T-helper 2 cell treated with Interferon-gamma antibody and Interleukin-4, amounts not matched to agents 5 μg/mL and 100 μg/mL, for 36 hours (primary cell): Measurements from ENCODE around the gene INAFM1.

Experiments used
- DNase-seq: peaks from one replicate; pipeline ENCODE4 v3.0.0; 2021; ENCODE audit warnings: low spot score
- H3K27ac Mint-ChIP-seq: one replicate; pipeline ENCODE4 v1.8.0; 2021; ENCODE audit warnings: mild to moderate bottlenecking, mixed read lengths
- H3K27me3 Mint-ChIP-seq: one replicate; pipeline ENCODE4 v1.8.0; 2021; ENCODE audit warnings: low read depth, mixed read lengths
- H3K36me3 Mint-ChIP-seq: one replicate; pipeline ENCODE4 v1.8.0; 2021; ENCODE audit warnings: low read depth, mixed read lengths
- H3K4me1 Mint-ChIP-seq: one replicate; pipeline ENCODE4 v1.8.0; 2021; ENCODE audit warnings: low read depth, mixed read lengths
- H3K4me3 Mint-ChIP-seq: one replicate; pipeline ENCODE4 v1.8.0; 2022; ENCODE audit warnings: mild to moderate bottlenecking, moderate library complexity, mixed read lengths
- H3K9me3 Mint-ChIP-seq: one replicate; pipeline ENCODE4 v1.8.0; 2021; ENCODE audit warnings: mixed read lengths

The INAFM1 gene

GRCh38 chr19:47319923-47320871 lies 45.5 kb downstream of the INAFM1 start:
- no peaks in the 10 kb centered on the region for H3K36me3 Mint-ChIP-seq
- no peaks in the 10 kb centered on the region for H3K9me3 Mint-ChIP-seq
- DNase-seq: no peak
- H3K4me1 Mint-ChIP-seq: peaks cover 2% of the 10 kb centered on the region
- H3K27ac Mint-ChIP-seq: no peak overlapping the region
- no peak overlapping the region for H3K4me3 Mint-ChIP-seq
- H3K27me3 Mint-ChIP-seq: peaks cover 7% of the 10 kb centered on the region

GRCh38 chr19:47321630-47322029 lies 46.9 kb downstream of the INAFM1 start:
- Mint-ChIP-seq H3K27me3 (peaks cover 9% of the 10 kb centered on the region), H3K27ac (no peak overlapping the region), H3K9me3 (no peaks in the 10 kb centered on the region), H3K4me3 (no peak overlapping the region), H3K4me1 (peaks cover 2% of the 10 kb centered on the region), H3K36me3 (no peaks in the 10 kb centered on the region)
- no peak for DNase-seq

- H3K27me3 Mint-ChIP-seq: peaks cover 9% of the 10 kb centered on the region
Measured at GRCh38 chr19:47322058-47322457, 47.4 kb downstream of the INAFM1 start.

DNA sequence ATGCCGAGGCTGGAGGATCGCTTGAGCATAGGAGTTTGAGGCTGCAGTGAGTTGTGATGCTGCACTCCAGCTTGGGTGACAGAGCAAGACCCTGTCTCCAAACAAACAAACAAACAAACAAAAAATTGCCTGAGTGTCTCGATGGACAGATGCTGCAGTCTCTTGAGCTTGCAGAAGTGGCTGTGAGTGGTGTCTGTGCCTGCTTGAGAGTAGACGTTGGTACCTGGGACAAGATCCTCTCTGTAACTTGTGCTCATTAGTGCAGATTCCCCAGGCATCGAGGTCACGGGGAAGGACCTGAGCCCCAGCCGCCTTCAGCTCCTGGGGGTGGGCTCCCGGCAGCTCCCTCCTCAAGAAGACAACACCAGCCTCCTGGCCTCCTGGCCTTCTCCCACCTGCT lies 48.7 kb downstream of the INAFM1 start:
- Mint-ChIP-seq H3K4me3 (no peak overlapping the region), H3K27ac (no peak overlapping the region), H3K36me3 (no peaks in the 10 kb centered on the region), H3K27me3 (peaks cover 9% of the 10 kb centered on the region), H3K9me3 (no peaks in the 10 kb centered on the region), H3K4me1 (peaks cover 2% of the 10 kb centered on the region)
- no peak for DNase-seq

More at GRCh38 chr19:47322058-47322457, 47.4 kb downstream of the INAFM1 start:
- Mint-ChIP-seq H3K27ac (no peak overlapping the region), H3K9me3 (no peaks in the 10 kb centered on the region), H3K4me3 (no peak overlapping the region), H3K36me3 (no peaks in the 10 kb centered on the region), H3K4me1 (peaks cover 2% of the 10 kb centered on the region)
- DNase-seq: no peak

DNA sequence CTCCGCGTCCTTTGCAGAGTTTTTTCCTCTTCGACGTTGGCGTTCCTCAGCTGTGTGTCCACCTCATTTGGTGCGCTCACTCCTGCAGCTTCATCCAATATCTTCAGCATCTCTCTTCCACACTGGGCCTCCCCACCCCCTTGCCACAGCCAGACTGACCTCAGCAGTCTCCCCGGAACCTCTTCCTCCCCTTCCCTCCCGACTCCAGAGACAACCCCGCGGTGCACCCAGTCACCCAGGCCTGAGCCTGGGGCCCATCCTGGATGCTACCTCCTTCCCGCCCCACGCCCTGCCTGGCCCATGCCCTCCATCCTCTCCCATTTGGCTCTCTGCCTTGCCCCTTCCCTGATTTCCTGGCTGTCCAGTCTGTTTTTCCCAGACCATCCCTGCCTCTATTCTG lies 49.2 kb downstream of the INAFM1 start:
- no peaks in the 10 kb centered on the region for H3K9me3 Mint-ChIP-seq
- no peak for DNase-seq
- H3K36me3 Mint-ChIP-seq: no peaks in the 10 kb centered on the region
- H3K27me3 Mint-ChIP-seq: peaks cover 9% of the 10 kb centered on the region
- H3K4me3 Mint-ChIP-seq: no peak overlapping the region
- peaks cover 2% of the 10 kb centered on the region for H3K4me1 Mint-ChIP-seq
- no peak overlapping the region for H3K27ac Mint-ChIP-seq

- DNase-seq: no peak
- H3K27ac Mint-ChIP-seq: no peak overlapping the region
- peaks cover 9% of the 10 kb centered on the region for H3K27me3 Mint-ChIP-seq
- H3K36me3 Mint-ChIP-seq: no peaks in the 10 kb centered on the region
- peaks cover 2% of the 10 kb centered on the region for H3K4me1 Mint-ChIP-seq
- H3K9me3 Mint-ChIP-seq: no peaks in the 10 kb centered on the region
- no peak overlapping the region for H3K4me3 Mint-ChIP-seq
Measured at GRCh38 chr19:47324502-47324901, 49.8 kb downstream of the INAFM1 start.
